Loucy (cell line): ENCODE measurements around the gene NECAP2.

Source experiments
- EZH2phosphoT487 ChIP-seq: fragments of 200-600 bp; IDR thresholded peaks from 2 replicates; pipeline ENCODE4 v1.6.1; 2018; ENCODE audit warnings: antibody characterized with exemption, mild to moderate bottlenecking, moderate library complexity, borderline replicate concordance
- TF ChIP-seq, protein P1 (sequence below): fragments of 200-600 bp; sonication (generic); conservative IDR thresholded peaks from 2 replicates; pipeline ENCODE4 v1.5.1; 2014; ENCODE audit warnings: mild to moderate bottlenecking, antibody characterized with exemption, low read length

DNA sequence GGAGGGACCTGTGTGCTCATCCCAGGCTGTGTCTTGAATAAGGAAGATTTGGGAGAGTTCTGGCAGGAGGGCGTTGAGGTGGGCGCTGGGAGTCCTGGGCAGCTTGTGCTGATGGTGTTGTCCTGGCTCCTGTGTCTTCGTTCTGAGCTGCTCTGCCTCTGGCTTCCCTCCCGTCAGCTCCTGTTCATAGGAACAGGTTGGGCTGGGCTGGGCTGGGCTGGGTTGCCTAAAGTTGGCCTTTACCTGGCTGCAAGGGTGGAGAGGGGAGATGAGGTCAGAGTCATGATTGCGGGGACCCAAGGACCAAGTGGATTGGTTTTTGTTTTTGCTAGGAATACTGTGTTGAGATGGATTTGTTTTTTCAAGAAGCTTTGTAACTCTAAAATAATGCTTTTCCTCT is 9.1 kb downstream of the NECAP2 start:
- TF ChIP-seq, protein P1, sequence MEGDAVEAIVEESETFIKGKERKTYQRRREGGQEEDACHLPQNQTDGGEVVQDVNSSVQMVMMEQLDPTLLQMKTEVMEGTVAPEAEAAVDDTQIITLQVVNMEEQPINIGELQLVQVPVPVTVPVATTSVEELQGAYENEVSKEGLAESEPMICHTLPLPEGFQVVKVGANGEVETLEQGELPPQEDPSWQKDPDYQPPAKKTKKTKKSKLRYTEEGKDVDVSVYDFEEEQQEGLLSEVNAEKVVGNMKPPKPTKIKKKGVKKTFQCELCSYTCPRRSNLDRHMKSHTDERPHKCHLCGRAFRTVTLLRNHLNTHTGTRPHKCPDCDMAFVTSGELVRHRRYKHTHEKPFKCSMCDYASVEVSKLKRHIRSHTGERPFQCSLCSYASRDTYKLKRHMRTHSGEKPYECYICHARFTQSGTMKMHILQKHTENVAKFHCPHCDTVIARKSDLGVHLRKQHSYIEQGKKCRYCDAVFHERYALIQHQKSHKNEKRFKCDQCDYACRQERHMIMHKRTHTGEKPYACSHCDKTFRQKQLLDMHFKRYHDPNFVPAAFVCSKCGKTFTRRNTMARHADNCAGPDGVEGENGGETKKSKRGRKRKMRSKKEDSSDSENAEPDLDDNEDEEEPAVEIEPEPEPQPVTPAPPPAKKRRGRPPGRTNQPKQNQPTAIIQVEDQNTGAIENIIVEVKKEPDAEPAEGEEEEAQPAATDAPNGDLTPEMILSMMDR, result no peak
- no peak for TF ChIP-seq EZH2phosphoT487
